Caco-2 (cell line): ENCODE results near the gene GK2. TPM values are rescaled to one million over a fixed set of nuclear protein-coding genes. Genes with fewer than 3 reads are reported as not detected.

Experiments
- BruUV-seq: library from RNA; stranded (reverse); fragments of 400-500 nt; replicated peaks from 2 replicates; lab custom pipeline; 2021; lab: Mats Ljungman, UMichigan
- CTCF ChIA-PET: fragments of 300-600 bp; sonication (Branson Sonifier 250); formaldehyde crosslinking; loops from one replicate; lab custom pipeline; 2022; ENCODE audit warnings: antibody characterized with exemption; lab: Charles Lee
- POLR2A ChIA-PET: fragments of 300-600 bp; sonication (Branson Sonifier 250); formaldehyde crosslinking; loops from one replicate; lab custom pipeline; 2022; ENCODE audit warnings: antibody characterized with exemption; lab: Charles Lee
- DNase-seq, 2 experiments: peaks; one replicate each; pipeline versions ENCODE4 v3.0.0 to v3.0.0-alpha.2; 2020 to 2022
- H3K27me3 ChIP-seq: replicated peaks from 2 replicates; pipeline ENCODE4 v1.6.0; 2011; ENCODE audit warnings: low read length; ENCODE audit not compliant: control insufficient read depth, insufficient read depth
- H3K36me3 ChIP-seq: 2 replicates; pipeline ENCODE4 v1.5.1; 2011; ENCODE audit warnings: low read length; ENCODE audit not compliant: control insufficient read depth, insufficient read depth
- H3K4me1 ChIP-seq: fragments of 250-450 bp; sonication (Bioruptor Pico); 2 replicates; pipeline ENCODE4 v1.5.1; 2020; ENCODE audit warnings: mild to moderate bottlenecking
- H3K4me3 ChIP-seq: 2 replicates; pipeline ENCODE4 v1.5.1; 2011; ENCODE audit warnings: low read depth, mild to moderate bottlenecking, control low read depth, low read length
- H3K9me3 ChIP-seq: fragments of 250-450 bp; sonication (Bioruptor Pico); 2 replicates; pipeline ENCODE4 v1.5.1; 2020; ENCODE audit warnings: mild to moderate bottlenecking, moderate library complexity
- H3K27ac Mint-ChIP-seq: one replicate; pipeline ENCODE4 v1.8.0; 2022; ENCODE audit warnings: mixed read lengths; ENCODE audit not compliant: unreplicated experiment
- H3K27me3 Mint-ChIP-seq: one replicate; pipeline ENCODE4 v1.8.0; 2022; ENCODE audit warnings: mixed read lengths; ENCODE audit not compliant: insufficient read depth, unreplicated experiment
- H3K36me3 Mint-ChIP-seq: one replicate; pipeline ENCODE4 v1.8.0; 2022; ENCODE audit warnings: mild to moderate bottlenecking, mixed read lengths; ENCODE audit not compliant: insufficient read depth, unreplicated experiment
- H3K4me1 Mint-ChIP-seq: one replicate; pipeline ENCODE4 v1.8.0; 2022; ENCODE audit warnings: low read depth, mixed read lengths; ENCODE audit not compliant: unreplicated experiment
- H3K4me3 Mint-ChIP-seq: one replicate; pipeline ENCODE4 v1.8.0; 2022; ENCODE audit warnings: mild to moderate bottlenecking, moderate library complexity, mixed read lengths; ENCODE audit not compliant: unreplicated experiment
- H3K9me3 Mint-ChIP-seq: one replicate; pipeline ENCODE4 v1.8.0; 2022; ENCODE audit warnings: mixed read lengths; ENCODE audit not compliant: unreplicated experiment
- CTCF ChIP-seq, 2 experiments: fragments of 200-600 bp in 1 of 2; IDR thresholded peaks; 1 replicate in 1 of 2; 2 replicates in 1 of 2; pipeline versions ENCODE4 v1.5.1 to v1.8.0; 2011 to 2022; ENCODE audit warnings: antibody characterized with exemption in 1 of 2, control low read depth in 1 of 2, inconsistent platforms in 1 of 2, low read depth in 1 of 2, low read length in 1 of 2, mild to moderate bottlenecking in 1 of 2, moderate library complexity in 1 of 2; ENCODE audit not compliant: insufficient read depth in 1 of 2, severe bottlenecking in 1 of 2, unreplicated experiment in 1 of 2
- intact Hi-C: fragments of 100-400 bp; cut with micrococcal nuclease; formaldehyde crosslinking; loops from one replicate; pipeline ENCODE4 v1.10.0; 2022; ENCODE audit not compliant: unreplicated experiment
- total RNA-seq: library from RNA; stranded (reverse); gene quantifications from 2 replicates; pipeline ENCODE4 v1.2.3, GENCODE V29; 2022

Gene GK2
- total RNA-seq, 1 experiment from 2014 or later: not detected

- H3K36me3 Mint-ChIP-seq: no peaks in the 10 kb centered on the region
- Histone ChIP-seq H3K27me3 (no peaks in the 10 kb centered on the region), H3K4me3 (no peak overlapping the region), H3K4me1 (no peaks in the 10 kb centered on the region), H3K36me3 (no peaks in the 10 kb centered on the region), H3K9me3 (no peaks in the 10 kb centered on the region)
- CTCF ChIA-PET: no interaction called here
- H3K27me3 Mint-ChIP-seq: peaks cover 6% of the 10 kb centered on the region
- no peak for DNase-seq
- no peaks in the 10 kb centered on the region for H3K9me3 Mint-ChIP-seq
- POLR2A ChIA-PET: no interaction called here
- no peak overlapping the region for H3K4me3 Mint-ChIP-seq
- BruUV-seq: no TSS peak
- intact Hi-C loops: no loop called here
- no peak for TF ChIP-seq CTCF (IDR thresholded peaks at IDR 0.05; ENCODE audit: insufficient read depth in 1 of 2, low read depth in 1 of 2, low read length in 1 of 2, severe bottlenecking in 1 of 2, unreplicated experiment in 1 of 2)
- H3K4me1 Mint-ChIP-seq: no peaks in the 10 kb centered on the region
- H3K27ac Mint-ChIP-seq: no peak overlapping the region
These were observed 9.0 kb downstream of the GK2 start for GRCh38 chr4:79399076-79399475.

GRCh38 chr4:79397951-79398350, 10.1 kb downstream of the GK2 start:
- TF ChIP-seq CTCF (IDR thresholded peaks at IDR 0.05; ENCODE audit: insufficient read depth in 1 of 2, low read depth in 1 of 2, low read length in 1 of 2, severe bottlenecking in 1 of 2, unreplicated experiment in 1 of 2): no peak
- Histone ChIP-seq H3K27me3 (no peaks in the 10 kb centered on the region), H3K9me3 (no peaks in the 10 kb centered on the region), H3K4me1 (no peaks in the 10 kb centered on the region), H3K36me3 (no peaks in the 10 kb centered on the region), H3K4me3 (no peak overlapping the region)
- ChIA-PET CTCF (no interaction called here), POLR2A (no interaction called here)
- intact Hi-C loops: no loop called here
- no peaks in the 10 kb centered on the region for H3K4me1 Mint-ChIP-seq
- no peaks in the 10 kb centered on the region for H3K9me3 Mint-ChIP-seq
- BruUV-seq: no TSS peak
- H3K27ac Mint-ChIP-seq: no peak overlapping the region
- peaks cover 6% of the 10 kb centered on the region for H3K27me3 Mint-ChIP-seq
- H3K36me3 Mint-ChIP-seq: no peaks in the 10 kb centered on the region
- DNase-seq: no peak
- H3K4me3 Mint-ChIP-seq: no peak overlapping the region

- POLR2A ChIA-PET: no interaction called here
These were observed 11.2 kb downstream of the GK2 start for GRCh38 chr4:79396794-79397193.

More at GRCh38 chr4:79396794-79397193, 11.2 kb downstream of the GK2 start:
- no peaks in the 10 kb centered on the region for H3K4me1 ChIP-seq
- Mint-ChIP-seq H3K9me3 (no peaks in the 10 kb centered on the region), H3K36me3 (no peaks in the 10 kb centered on the region), H3K4me1 (no peaks in the 10 kb centered on the region), H3K27ac (no peak overlapping the region), H3K4me3 (no peak overlapping the region), H3K27me3 (peaks cover 4% of the 10 kb centered on the region)
- intact Hi-C loops: no loop called here
- BruUV-seq: no TSS peak
- no peaks in the 10 kb centered on the region for H3K9me3 ChIP-seq
- H3K4me3 ChIP-seq: no peak overlapping the region
- CTCF ChIA-PET: no interaction called here
- H3K27me3 ChIP-seq: no peaks in the 10 kb centered on the region
- no peak for DNase-seq
- no peak for TF ChIP-seq CTCF (IDR thresholded peaks at IDR 0.05; ENCODE audit: insufficient read depth in 1 of 2, low read depth in 1 of 2, low read length in 1 of 2, severe bottlenecking in 1 of 2, unreplicated experiment in 1 of 2)
- no peaks in the 10 kb centered on the region for H3K36me3 ChIP-seq
